K562 (cell line): Measurements from ENCODE around the gene BBS1. TPM values are rescaled to one million over a fixed set of nuclear protein-coding genes. Genes with fewer than 3 reads are reported as not detected.
A peak's percentile ranks its signal among the peaks of the same experiment; 100 is the strongest.

Experiments used
- ATAC-seq: fragments of 200-7000 bp; cut with Tn5 transposase; 3 replicates; pipeline ENCODE4 v1.9.1; 2020; ENCODE audit warnings: moderate library complexity
- BruUV-seq: library from RNA; stranded (reverse); fragments of 400-500 nt; replicated peaks from 2 replicates; lab custom pipeline; 2021; lab: Mats Ljungman, UMichigan
- CTCF ChIA-PET: fragments of 300-600 bp; formaldehyde crosslinking; extraction: SDS; loops from one replicate; lab custom pipeline; 2021; ENCODE audit warnings: low intra/inter-chr PET ratio; lab: Yijun Ruan, JAX
- POLR2A ChIA-PET: fragments of 300-600, 350-650 bp; sonication (Branson Sonifier 250); formaldehyde crosslinking; extraction: SDS; loops from one replicate; lab custom pipeline; 2021; ENCODE audit warnings: antibody characterized with exemption, inconsistent platforms; lab: Yijun Ruan, JAX
- DNase-seq, 4 experiments: peaks; one replicate each; pipeline versions ENCODE4 v3.0.0 to v3.0.0-alpha.2; 2011 to 2018; ENCODE audit warnings: low spot score in 3 of 4, mixed read lengths in 3 of 4; ENCODE audit errors: extremely low read depth in 1 of 4
- FAIRE-seq: peaks from 2 replicates; lab custom pipeline; 2011; peaks lifted over from hg19 to GRCh38; lab: Jason Lieb, UNC
- H2AFZ ChIP-seq: 2 replicates; pipeline ENCODE4 v1.6.0; 2011; ENCODE audit warnings: low read depth, low read length, control low read depth, inconsistent platforms
- H3K27ac ChIP-seq: fragments of 200-600 bp; 3 replicates; pipeline ENCODE4 v1.8.0; 2011; ENCODE audit warnings: low read depth, mild to moderate bottlenecking, control low read depth, inconsistent platforms, low read length, moderate library complexity, mixed read lengths; ENCODE audit errors: extremely low read depth
- H3K27me3 ChIP-seq, 2 experiments: fragments of 300-600 bp in 1 of 2; 2 replicates in 1 of 2; 3 replicates in 1 of 2; pipeline versions ENCODE4 v1.6.0 to v1.8.0; 2011; ENCODE audit warnings: inconsistent platforms in 2 of 2, low read length in 2 of 2, mild to moderate bottlenecking in 1 of 2, mixed read lengths in 1 of 2, moderate library complexity in 1 of 2; ENCODE audit not compliant: control insufficient read depth in 2 of 2, insufficient read depth in 2 of 2
- H3K36me3 ChIP-seq: fragments of 300-600 bp; 3 replicates; pipeline ENCODE4 v1.8.0; 2011; ENCODE audit warnings: mild to moderate bottlenecking, low read length, inconsistent platforms; ENCODE audit not compliant: control insufficient read depth, insufficient read depth
- H3K4me1 ChIP-seq, 2 experiments: fragments of 200-600 bp in 1 of 2; replicated peaks in 1 of 2; 2 replicates in 1 of 2; 3 replicates in 1 of 2; pipeline versions ENCODE4 v1.5.1 to v1.8.0; 2011; ENCODE audit warnings: inconsistent platforms in 2 of 2, low read length in 2 of 2, mild to moderate bottlenecking in 1 of 2, mixed read lengths in 1 of 2, moderate library complexity in 1 of 2; ENCODE audit not compliant: control insufficient read depth in 2 of 2, insufficient read depth in 2 of 2
- H3K4me2 ChIP-seq: 2 replicates; pipeline ENCODE4 v1.6.1; 2011; ENCODE audit warnings: low read length, control low read depth, inconsistent platforms, mixed read lengths; ENCODE audit not compliant: insufficient read depth
- H3K4me3 ChIP-seq: fragments of 200-600 bp; sonication (generic), shearing (Covaris generic); 2 replicates; pipeline ENCODE4 v1.5.1; 2016; ENCODE audit warnings: control low read depth, inconsistent platforms
- H3K79me2 ChIP-seq: fragments of 200-600 bp; 3 replicates; pipeline ENCODE4 v1.8.0; 2011; ENCODE audit warnings: low read length, inconsistent platforms; ENCODE audit not compliant: control insufficient read depth, insufficient read depth
- H3K9ac ChIP-seq, 2 experiments: 2 replicates each; pipeline versions ENCODE4 v1.6.0 to v1.6.1; 2011; ENCODE audit warnings: low read depth in 2 of 2, low read length in 2 of 2, control low read depth in 1 of 2, inconsistent platforms in 1 of 2, mild to moderate bottlenecking in 1 of 2, mixed read lengths in 1 of 2; ENCODE audit not compliant: insufficient read depth in 1 of 2
- H3K9me1 ChIP-seq: one replicate; pipeline ENCODE4 v1.6.0; 2011; ENCODE audit warnings: inconsistent platforms, mild to moderate bottlenecking, low read length, moderate library complexity; ENCODE audit not compliant: control insufficient read depth, insufficient read depth
- H3K9me3 ChIP-seq: replicated peaks from 2 replicates; pipeline ENCODE4 v1.5.1; 2011; ENCODE audit warnings: low read depth, low read length, inconsistent platforms; ENCODE audit not compliant: control insufficient read depth, insufficient read depth
- H4K20me1 ChIP-seq: replicated peaks from 2 replicates; pipeline ENCODE4 v1.6.1; 2011; ENCODE audit warnings: low read length, inconsistent platforms, mixed read lengths; ENCODE audit not compliant: control insufficient read depth, insufficient read depth
- CBX2 ChIP-seq: fragments of 200-600 bp; sonication (generic); IDR thresholded peaks from one replicate; pipeline ENCODE4 v1.6.1; 2012; ENCODE audit warnings: mild to moderate bottlenecking, low read length, inconsistent platforms; ENCODE audit not compliant: insufficient read depth, poor library complexity, severe bottlenecking
- KDM2B ChIP-seq: fragments of 250-450 bp; sonication (Bioruptor Pico); IDR thresholded peaks from 2 replicates; pipeline ENCODE4 v1.8.0; 2021; ENCODE audit warnings: mild to moderate bottlenecking, moderate library complexity
- NCOA4 ChIP-seq: fragments of 450-650 bp; IDR thresholded peaks from 2 replicates; pipeline ENCODE4 v1.6.1; 2018; ENCODE audit warnings: mild to moderate bottlenecking; ENCODE audit not compliant: partially characterized antibody
- NRF1 ChIP-seq, 2 experiments: fragments of 450-650 bp; IDR thresholded peaks in 1 of 2; conservative IDR thresholded peaks in 1 of 2; 2 replicates each; pipeline ENCODE4 v1.6.1; 2014; ENCODE audit warnings: mild to moderate bottlenecking in 2 of 2
- YY1 ChIP-seq, 3 experiments: IDR thresholded peaks; 2 replicates each; pipeline ENCODE4 v1.6.1; 2011; ENCODE audit warnings: low read length in 2 of 3, mild to moderate bottlenecking in 2 of 3, moderate library complexity in 2 of 3, borderline replicate concordance in 1 of 3, control low read depth in 1 of 3, low read depth in 1 of 3; ENCODE audit not compliant: insufficient read depth in 3 of 3, insufficient replicate concordance in 2 of 3, control insufficient read depth in 1 of 3, insufficient read length in 1 of 3; ENCODE audit errors: extremely low read depth in 1 of 3
- ZFP36 ChIP-seq: fragments of 150-350 bp; IDR thresholded peaks from 2 replicates; pipeline ENCODE4 v1.6.1; 2018; ENCODE audit warnings: low read length, low read depth; ENCODE audit not compliant: partially characterized antibody
- ZNF518B ChIP-seq: fragments of 250-450 bp; sonication (Bioruptor Pico); IDR thresholded peaks from 2 replicates; pipeline ENCODE4 v1.5.0; 2021; ENCODE audit warnings: mild to moderate bottlenecking, moderate library complexity
- ZNF830 ChIP-seq: fragments of 250-450 bp; sonication (Bioruptor Pico); IDR thresholded peaks from 2 replicates; pipeline ENCODE4 v1.5.0; 2021; ENCODE audit warnings: mild to moderate bottlenecking
- WGBS: fragments of 100-300 bp; shearing (Covaris generic); methylation state at CpG from one replicate; pipeline ENCODE4 v1.1.6; 2016; ENCODE audit warnings: low coverage, mixed read lengths; ENCODE audit not compliant: insufficient coverage; ENCODE audit errors: missing lambda C conversion rate; 5-methylcytosine and 5-hydroxymethylcytosine counted together
- in situ Hi-C: fragments of 300-500 bp; cut with MboI; formaldehyde crosslinking; loops from 4 replicates; pipeline ENCODE4 v1.15.0; 2018; ENCODE audit warnings: inconsistent platforms, mixed read lengths
- intact Hi-C: fragments of 100-400 bp; cut with micrococcal nuclease; formaldehyde crosslinking; loops from 2 replicates; pipeline ENCODE4 v1.14.2; 2022
- polyA plus RNA-seq, 8 experiments: library from polyadenylated mRNA; depleted of rRNA in 4 of 8; stranded (reverse) in 5 of 8; unstranded in 3 of 8; fragments of >200 nt; fragmentation: Nextera tagmentation in 2 of 8; fragmentation: Illumina TruSeq in 1 of 8; extraction: Ambion mirVana in 2 of 8; extraction: Trizol in 1 of 8; gene quantifications; 2 replicates each; pipeline versions ENCODE4 v1.2.1 to v1.2.3, GENCODE V29; 2011 to 2014; ENCODE audit warnings: inconsistent platforms in 1 of 8, missing spikeins in 1 of 8
- total RNA-seq, 7 experiments: library from RNA; depleted of rRNA in 6 of 7; stranded (reverse); fragments of >200 nt in 6 of 7; fragmentation: Illumina TruSeq in 2 of 7; extraction: Trizol in 2 of 7; gene quantifications; 2 replicates each; pipeline versions ENCODE4 v1.2.1 to v1.2.3, GENCODE V29; 2011 to 2021; ENCODE audit warnings: low replicate concordance in 1 of 7

The BBS1 gene
- total and polyA plus RNA-seq, 9 of the 15 experiments (the other 6 are each of a cell fraction or from before 2014, with no cell fraction given): 9.0 to 19.8 (median 12.1) TPM

- TF ChIP-seq ZNF830 (CRISPR knock-in tag) (no peak), NRF1 (conservative IDR thresholded peaks at IDR 0.05 in 1 of 2, IDR thresholded peaks at IDR 0.05 in 1 of 2) (no peak), CBX2 (no peak), NCOA4 (no peak), KDM2B (CRISPR knock-in tag) (no peak)
- TF ChIP-seq, all 486 proteins: peak for 0
These were observed 55.8 kb downstream of the BBS1 start (continued) for GRCh38 chr11:66566221-66566620.

- in situ Hi-C loops: loop anchor here (5.0 kb wide), 1 partner anchor 270 kb away; no protein-coding TSS in a partner anchor
- no TSS peak for BruUV-seq
- Histone ChIP-seq H3K9me3 (no peaks in the 10 kb centered on the region), H2AFZ (peak overlapping the region; percentile 89), H4K20me1 (no peaks in the 10 kb centered on the region), H3K4me1 (peaks cover 8 to 19% of the 10 kb centered on the region in 2 experiments; a peak in 4 of 5 replicates), H3K79me2 (no peaks in the 10 kb centered on the region), H3K4me3 (peak overlapping the region; percentile 48), H3K27me3 (peaks cover 0 to 10% of the 10 kb centered on the region in 2 experiments; a peak in 2 of 5 replicates), H3K27ac (no peak overlapping the region), H3K4me2 (peak overlapping the region; percentile 72), H3K36me3 (no peaks in the 10 kb centered on the region), H3K9ac (peak overlapping the region in 1 of 2 experiments; percentile 83; a peak in 2 of 4 replicates), H3K9me1 (no peaks in the 10 kb centered on the region)
- FAIRE-seq (no peak), DNase-seq (no peak), ATAC-seq (no peak)
- POLR2A ChIA-PET: interaction anchor here (0.5 to 1.8 kb wide), 5 partner anchors 8 to 923 kb away, joined by 3 to 5 read pairs (median 4); no protein-coding TSS in a partner anchor
- WGBS: 25% methylated on average over 15 of the region's 15 CpGs
- intact Hi-C loops: no loop called here
- CTCF ChIA-PET: no interaction called here
- TF ChIP-seq YY1 (IDR thresholded peaks at IDR 0.05; ENCODE audit: borderline replicate concordance in 1 of 3, control insufficient read depth in 1 of 3, extremely low read depth in 1 of 3, insufficient read depth in 3 of 3, insufficient read length in 1 of 3, insufficient replicate concordance in 2 of 3, low read depth in 1 of 3, low read length in 2 of 3): no peak
- peak; percentile 18 for TF ChIP-seq ZFP36
- no peak for TF ChIP-seq ZNF518B
These were observed 57.3 kb downstream of the BBS1 start for GRCh38 chr11:66567787-66568123.
